Stimulated activated CD8-positive, alpha-beta memory T cell treated with anti-CD3 and anti-CD28 coated beads, Interleukin-7, amount 100 ng/mL, for 1 hour (primary cell): ENCODE results near the gene MISFA.
"Not testable (repeated sequence)": the region's sequence is repeated elsewhere in the genome, so short reads cannot be mapped to it uniquely, and the experiment has no call there.

ENCODE experiments used
- DNase-seq, 2 donors: peaks; one replicate each; pipeline ENCODE4 v3.0.0-alpha.2; 2020; ENCODE audit warnings: low read depth in 2 of 2

The MISFA gene

DNA sequence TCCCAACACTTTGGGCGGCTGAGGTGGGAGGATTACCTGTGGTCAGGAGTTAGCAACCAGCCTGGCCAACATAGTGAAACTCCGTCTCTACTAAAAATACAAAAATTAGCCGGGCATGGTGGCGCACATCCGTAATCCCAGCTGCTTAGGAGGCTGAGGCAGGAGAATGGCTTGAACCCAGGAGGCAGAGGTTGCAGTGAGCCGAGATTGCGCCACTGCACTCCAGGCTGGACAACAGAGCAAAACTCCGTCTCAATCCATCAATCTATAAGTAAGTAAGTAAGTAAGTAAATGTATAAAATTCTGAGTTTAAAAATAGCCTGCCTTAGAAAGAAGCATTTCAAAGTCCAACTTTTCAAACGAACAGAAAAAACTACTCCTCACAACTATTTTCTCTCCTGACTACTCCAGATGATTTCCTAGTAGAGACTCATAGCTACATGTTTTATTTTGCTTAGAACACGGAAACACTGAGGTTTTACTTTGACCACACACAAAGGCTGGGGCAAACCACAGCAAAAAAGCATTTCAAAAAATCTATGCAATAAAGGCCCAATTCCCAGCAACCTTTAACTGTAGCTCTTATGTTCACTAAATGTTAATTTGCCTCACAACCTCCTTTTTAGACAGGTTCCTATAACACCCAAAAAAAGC is 18.2 kb downstream of the MISFA start:
- no peak for DNase-seq

DNA sequence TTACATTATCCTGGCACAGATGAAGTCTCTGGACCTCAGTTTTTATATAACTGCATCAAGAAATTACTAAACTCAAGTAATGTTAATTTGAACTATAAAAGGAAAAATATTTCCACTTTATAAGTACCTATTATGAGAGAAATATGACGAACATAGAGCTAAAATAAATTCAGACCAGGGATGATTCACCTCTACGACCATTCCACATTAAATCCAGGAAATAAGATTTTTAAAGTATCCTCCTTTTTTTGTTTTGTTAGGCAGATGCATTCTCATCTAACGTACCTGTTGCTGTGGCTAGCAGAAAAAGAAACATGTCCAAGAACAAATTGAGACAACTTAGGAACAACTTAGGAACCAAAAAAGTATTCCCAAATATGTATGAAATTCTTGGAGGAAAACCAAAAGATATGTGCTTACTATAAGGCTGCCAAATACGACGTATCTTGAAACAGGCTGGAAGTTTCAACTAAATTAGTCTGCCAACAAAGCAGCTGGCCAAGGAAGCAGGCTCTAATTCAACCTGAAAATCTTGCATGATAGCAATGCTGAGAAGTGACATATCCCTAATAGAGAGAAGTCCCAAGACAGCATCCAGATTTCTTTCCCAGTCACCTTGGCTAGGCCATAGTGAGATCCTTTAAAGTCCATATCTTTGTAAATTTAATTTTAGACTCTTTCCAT is 18.9 kb downstream of the MISFA start:
- DNase-seq: no peak

DNA sequence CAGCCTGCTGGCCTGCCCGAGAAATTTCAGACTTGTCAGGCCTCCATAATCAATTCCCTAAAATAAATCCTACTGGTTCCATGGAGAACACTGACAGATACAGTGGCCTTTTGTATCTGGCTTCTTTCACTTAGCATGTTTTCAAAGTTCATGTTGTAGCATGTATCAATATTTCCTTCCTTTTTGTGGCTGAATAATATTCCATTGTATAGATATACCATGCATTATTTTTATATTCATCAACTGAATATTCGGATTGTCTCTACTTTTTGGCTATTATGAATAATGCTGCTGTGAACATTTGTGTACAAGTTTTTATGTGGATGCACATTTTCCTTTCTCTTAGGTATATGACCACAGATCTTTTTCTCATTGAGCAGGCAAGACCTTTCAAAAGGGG is 24.1 kb downstream of the MISFA start:
- no peak for DNase-seq

DNA sequence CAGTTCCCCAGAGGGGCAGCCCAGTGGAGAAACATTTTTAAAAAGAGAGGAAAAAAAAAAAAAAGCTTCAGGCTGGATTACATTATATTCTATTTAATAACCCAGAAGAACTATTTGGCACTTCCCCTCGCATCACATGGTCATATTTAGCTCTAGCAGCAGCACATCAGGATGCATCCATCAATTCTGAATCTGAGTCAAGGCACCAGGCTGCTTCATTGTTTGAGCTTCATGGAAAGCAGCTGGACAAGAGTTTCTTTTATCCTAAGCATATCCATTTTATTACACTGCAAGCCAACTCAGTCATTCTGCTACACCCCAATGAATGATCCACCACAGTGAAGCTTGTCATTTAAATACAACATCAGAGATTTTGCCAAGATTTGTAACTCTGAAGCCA is 24.6 kb downstream of the MISFA start:
- DNase-seq: no peak

DNA sequence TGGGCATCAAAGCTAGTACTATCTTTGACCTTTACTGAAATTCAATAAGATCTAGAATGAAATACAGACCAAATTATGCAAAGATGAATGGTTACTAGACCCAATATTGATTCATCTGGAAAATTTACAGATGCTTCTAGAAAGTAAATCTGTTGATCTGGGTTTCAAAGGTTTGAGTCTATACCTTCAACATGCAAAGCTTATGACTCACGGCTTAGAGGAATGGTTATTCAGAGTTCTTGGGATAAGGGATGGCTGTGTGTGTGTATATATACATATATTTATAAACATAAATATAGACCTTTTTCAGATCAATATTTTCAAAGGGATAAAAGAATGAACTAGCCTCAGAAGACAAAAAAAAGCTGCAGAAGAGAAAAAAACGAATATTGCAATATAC is 33.3 kb downstream of the MISFA start:
- DNase-seq: no peak

DNA sequence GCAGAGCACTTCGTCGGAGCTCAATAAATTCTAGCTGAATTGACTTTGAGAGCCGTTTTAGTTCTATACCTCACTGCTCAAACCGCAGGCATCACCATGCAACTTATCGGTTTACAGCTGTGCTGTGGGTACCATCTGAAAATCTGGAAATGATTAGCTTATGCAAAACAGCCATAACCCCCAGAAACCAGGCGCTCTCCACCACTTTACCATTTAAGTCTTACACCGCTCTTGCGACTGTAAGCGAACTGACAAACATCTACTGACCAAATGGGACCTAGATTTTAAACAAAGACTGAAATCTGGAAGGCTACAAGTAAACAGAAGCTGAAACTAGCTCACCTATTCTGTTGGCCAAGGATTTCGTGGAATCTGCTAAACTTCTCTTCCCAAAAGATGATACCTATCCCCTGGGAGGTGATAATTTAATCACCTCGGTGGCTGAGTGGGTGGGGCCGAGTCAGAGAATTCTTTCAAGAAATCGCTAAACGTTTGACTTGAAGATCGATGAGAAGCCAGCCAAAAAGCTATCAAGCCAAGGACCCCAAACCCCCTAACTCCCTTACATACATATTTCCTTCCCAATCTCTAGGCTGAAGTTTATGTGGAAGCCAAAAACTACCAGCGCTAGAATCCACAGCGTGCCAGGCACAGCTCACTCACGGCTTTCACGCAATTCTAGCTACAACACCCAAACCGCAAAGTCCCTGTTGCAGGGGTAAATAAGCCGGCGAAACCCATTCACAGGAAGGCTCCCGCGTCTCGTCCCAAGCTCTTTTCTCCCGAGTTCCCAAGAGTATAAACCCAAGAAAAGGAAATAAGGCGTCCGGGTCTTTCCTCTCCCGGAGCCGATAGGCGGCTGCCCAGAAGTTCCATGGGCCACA is 33.9 kb downstream of the MISFA start:
- DNase-seq: no peak

DNA sequence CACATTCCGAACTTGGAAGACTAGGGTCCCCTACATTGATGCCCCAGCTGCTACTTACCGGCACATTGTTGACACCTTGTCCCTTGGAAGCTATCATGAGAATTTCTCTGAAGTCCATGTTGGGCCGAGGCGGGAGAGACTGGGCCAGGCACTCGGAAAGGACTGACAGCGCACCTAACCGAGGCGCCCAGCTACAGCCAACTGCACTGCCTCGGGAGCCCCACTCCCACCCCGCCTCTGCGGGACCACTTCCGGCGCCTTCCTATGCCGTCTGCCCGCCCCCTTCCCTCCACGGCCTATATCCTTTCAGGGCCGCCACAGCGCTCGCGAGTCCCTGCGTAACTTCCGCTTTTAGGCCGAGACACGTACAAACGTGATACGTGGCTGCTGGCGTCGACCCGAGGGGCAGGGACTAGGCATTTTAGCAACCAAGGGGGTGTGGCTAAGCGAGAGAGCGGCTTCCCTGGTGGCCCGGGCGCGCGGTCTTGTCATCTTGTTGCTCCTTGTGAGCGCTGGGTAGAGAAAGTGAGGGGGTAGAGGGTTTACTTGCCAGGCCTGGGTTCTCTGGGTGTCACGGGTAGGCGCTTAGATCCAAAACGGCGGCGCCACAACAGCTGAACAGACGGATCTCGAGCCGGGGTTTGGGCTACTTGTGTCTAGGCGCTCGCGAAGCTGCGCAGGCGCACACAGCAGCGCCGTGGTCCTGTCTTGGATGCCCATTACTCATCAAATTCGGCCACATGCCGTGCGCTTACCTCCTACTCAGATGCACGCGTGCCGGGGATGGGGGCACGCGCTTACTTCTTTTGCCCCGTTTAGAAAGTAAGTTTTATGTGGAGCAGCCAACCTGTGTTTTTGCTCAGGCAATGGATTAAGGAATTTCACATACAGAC is 34.8 kb downstream of the MISFA start, which contains the start of gene SPTY2D1:
SPTY2D1 (minus strand) TSS at position 203 of the 893 bp plus-strand sequence; CDS start at position 118, 85 bp downstream.
- peak; percentile 92 to 94 for DNase-seq

DNA sequence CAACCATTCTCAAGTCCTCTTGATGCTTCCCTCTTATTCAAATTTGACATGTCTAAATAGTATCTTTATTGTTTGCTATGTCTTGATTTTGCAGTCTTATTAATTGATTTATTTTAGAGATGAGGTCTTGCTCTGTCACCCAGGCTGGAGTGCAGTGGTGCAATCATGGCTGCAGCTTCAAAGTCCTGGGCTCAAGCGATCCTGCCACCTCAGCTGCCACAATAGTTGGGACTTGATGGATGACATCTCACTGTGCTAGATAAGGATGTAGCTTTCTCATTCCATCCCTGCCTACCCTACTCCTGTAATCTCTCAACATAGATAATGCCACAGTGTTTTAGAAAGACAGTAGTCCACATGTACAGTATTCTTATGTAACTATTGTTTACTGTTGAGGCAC is 42.1 kb downstream of the MISFA start:
- DNase-seq: no peak

DNA sequence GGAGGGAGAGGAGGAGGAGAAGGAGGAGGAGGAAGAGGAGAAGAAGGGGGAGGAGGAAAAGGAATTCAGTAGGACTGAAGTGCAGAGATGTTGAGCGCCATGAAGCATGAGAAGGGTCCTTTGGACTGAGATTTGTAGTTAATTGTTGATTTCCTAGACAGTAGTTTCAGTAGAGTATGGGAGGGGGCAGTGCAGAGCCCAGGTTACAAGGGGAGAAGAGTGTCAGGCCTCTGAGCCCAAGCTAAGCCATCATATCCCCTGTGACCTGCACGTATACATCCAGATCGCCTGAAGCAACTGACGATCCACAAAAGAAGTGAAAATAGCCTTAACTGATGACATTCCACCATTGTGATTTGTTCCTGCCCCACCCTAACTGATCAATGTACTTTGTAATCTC is 43.4 kb downstream of the MISFA start:
- not testable (repeated sequence) for DNase-seq

DNA sequence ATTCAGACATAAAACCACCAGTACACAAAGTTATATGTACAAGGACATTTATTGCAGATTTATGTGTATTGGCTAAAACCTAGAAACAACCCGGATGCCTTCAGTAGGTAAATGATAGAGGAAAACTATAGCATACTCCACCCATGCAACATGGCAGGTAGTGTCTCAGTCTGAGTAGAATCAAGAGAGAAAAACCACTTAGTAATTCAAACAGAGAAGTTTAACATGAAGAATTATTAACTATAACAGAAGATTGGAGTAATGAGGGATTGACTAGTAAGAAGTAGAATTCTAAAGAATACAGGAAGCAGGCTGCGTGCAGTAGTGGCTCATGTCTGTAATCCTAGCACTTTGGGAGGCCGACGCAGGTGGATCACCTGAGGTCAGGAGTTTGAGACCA is 50.8 kb downstream of the MISFA start:
- no peak for DNase-seq

DNA sequence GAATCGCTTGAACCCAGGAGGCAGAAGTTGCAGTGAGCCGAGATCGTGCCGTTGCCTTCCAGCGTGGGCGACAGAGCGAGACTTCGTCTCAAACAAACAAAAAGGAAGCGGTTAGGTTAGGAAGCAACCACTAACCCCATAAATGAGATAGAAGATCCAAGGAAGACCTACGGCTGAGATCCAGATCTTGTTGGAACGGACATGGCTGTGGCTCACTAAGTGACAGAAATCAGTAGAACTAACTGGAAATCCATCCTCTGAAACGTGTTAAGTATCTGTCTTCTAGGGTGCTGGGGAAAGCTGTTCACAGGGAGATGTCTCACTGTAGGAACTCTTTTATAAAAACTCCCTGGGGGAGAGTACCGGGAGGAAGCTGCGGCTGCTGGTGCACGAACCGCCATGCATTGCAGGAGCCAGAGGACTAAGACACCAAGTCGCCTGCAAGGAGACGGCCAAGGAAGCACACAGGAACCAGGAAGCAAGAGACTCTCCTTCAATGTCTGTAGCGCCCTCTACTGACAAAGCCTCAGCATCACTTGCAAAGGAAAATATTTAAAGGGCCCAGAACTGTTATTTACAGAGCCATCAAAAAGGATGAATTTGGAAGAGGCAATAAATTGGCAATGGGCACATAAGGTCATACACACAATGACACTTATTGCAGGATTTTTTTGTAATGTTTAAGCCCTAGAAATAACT is 51.4 kb downstream of the MISFA start:
- DNase-seq: no peak
